Measurements from ENCODE around the gene ORM1. TPM values are rescaled to one million over a fixed set of nuclear protein-coding genes. Genes with fewer than 3 reads are reported as not detected.
"Not testable (repeated sequence)": the region's sequence is repeated elsewhere in the genome, so short reads cannot be mapped to it uniquely, and the experiment has no call there.

Gene ORM1
- total RNA-seq, 1 donor from 2014 or later = not detected

- DNase-seq (ENCODE audit: extremely low read depth, low read depth, low spot score) = no peak
Measured at GRCh38 chr9:114304416-114305188, 18.3 kb upstream of the ORM1 start.

DNA sequence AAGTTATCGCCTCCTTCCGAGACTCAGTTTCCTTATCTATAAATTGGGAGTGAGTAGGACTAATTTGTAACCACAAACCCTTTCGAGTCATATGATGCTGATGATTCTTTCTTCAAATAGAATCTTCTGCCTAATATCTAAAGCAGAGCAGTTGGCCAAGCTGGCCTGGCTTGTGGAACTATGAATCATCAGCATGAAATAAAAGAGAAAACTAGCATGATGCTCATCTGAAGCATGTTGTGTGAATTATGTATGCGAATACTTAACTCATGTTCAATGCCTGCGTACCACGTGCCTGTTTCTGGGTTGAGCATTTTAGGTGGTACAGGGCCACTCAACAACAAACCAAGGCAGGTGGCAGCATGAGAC is 15.0 kb upstream of the ORM1 start:
- DNase-seq (ENCODE audit: extremely low read depth, low read depth, low spot score) = no peak

DNA sequence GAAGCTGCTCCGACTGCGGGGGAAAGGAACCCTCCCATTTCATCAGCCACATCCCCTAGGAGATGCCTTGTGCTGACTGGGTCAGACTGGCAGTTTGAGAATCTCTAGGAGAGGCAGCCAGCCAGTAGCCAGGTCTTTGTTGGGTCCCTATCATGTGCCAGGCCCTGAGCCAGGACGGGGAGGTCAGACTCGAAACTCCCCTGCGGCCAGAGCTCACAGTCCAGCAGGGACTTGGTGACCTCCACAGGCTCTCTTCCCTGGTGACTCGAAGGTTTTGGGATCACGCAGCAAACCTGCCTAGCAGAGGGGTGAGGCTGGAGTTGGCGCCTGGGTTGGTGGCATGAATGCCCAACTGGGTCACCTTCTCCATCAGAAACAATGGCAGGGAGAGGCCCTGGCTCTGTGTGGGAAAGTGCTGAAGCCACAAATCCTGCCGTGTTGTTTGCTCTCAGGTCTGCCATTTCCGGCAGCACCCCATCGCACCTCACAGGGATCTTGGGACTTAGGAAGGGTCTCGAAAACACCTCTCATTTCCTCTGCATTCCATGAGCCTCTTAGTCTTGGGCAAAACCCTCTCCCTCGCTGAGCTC is 14.4 kb upstream of the ORM1 start:
- DNase-seq (ENCODE audit: extremely low read depth, low read depth, low spot score) = no peak

DNA sequence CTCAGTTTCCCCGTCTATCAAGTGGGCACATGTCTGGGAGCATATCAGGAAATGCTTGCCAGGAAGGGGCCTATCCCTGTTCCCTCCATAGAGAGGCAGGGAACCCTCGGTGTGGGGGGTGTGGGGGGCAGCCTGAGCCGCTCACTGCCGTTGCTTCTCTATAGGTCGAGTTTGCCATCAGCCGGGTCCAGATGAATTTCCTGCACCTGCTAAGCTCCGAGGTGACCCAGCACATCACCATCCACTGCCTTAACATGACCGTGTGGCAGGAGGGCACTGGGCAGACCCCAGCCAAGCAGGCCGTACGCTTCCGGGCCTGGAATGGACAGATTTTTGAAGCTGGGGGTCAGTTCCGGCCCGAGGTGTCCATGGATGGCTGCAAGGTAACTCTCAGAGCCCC is 13.8 kb upstream of the ORM1 start:
- no peak for DNase-seq (ENCODE audit: extremely low read depth, low read depth, low spot score)

DNA sequence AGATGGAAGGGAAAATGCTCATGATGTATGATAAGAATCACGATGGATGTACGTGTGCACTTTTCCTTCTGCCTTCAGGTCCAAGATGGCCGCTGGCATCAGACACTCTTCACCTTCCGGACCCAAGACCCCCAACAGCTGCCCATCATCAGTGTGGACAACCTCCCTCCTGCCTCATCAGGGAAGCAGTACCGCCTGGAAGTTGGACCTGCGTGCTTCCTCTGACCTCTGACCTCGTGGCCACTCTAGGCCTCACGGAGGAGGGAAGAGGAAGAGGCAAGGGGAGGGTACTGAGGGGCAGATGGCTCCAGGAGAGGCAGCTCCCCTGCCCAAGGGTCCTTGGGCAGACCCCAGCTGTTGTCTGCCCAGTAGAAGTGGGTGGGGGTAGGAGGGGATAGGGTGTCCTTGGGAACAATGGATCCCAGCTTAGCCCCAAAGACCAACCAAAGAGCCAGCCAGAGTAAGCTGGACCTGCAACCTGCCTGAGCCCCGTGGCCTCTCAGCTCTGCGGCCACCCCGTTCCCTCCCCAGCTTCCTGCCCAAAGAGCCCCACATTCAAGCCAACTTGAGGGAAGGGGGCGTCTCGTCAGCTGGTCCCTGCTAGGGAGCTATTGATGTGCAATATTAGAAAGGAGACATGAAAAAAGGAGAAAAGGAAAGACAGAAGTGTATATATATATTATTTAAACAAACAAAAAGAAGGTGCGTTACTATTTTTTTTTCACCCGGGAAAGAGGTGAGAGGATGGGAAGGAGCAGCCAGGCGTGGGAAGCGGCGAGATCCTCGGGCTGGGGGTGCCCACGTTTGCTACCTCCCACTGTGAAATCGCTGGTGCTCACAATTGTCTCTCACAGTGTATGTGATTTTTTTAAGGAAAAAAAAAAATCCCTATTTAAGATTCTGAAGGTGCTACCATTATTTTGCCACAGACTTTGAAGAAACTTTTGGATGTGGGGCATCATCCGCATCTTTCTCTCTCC is 12.1 kb upstream of the ORM1 start:
- no peak for DNase-seq (ENCODE audit: extremely low read depth, low read depth, low spot score)

DNA sequence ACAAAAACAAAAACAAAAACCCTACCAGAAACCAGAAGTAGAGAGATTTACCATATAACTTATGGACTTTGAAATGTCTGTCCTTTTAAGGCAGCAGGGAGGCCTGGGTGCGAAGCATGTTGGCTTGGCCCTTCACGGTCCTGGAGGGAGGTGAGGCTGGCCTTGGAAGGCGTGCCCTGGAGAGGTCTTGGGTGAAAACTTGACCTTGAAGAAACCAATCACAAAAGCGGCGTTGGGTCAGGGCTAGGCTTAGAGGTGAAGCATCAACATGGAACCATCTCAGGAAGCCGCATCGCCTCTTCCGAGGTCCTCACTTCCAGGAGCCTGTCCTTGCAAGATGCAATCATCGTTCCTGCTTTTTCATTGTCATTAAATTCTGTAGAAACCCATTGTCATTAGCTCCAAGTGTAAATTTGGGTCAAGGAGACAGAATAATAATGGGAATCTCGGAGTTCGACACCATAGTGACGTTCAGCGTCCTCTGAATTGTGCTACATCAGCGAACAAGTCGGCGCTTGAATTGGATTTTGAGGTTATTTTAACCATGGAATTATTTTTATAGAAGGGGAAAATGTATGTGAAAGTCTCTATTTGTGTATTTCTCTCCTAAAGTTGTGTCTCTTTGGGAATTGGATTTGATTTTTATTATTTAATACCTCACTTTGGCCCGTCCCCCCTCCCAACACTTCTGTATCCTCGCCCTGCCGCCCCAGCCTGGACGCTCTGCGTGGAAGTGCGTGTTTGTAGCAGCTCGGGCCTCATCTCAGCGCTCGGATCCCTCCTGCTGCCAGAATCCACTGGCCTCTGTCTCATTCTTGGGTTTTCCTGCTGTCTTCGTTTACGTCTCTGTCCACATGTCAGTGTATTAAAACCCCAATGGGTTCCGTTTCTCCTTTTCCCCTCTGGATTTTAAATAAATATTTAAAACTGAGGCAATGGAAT is 11.1 kb upstream of the ORM1 start:
- no peak for DNase-seq (ENCODE audit: extremely low read depth, low read depth, low spot score)

- DNase-seq (ENCODE audit: extremely low read depth, low read depth, low spot score) = no peak
Measured at GRCh38 chr9:114312513-114312875, 10.4 kb upstream of the ORM1 start.

GRCh38 chr9:114313186-114313585 is 9.7 kb upstream of the ORM1 start:
- no peak for DNase-seq (ENCODE audit: extremely low read depth, low read depth, low spot score)

DNA sequence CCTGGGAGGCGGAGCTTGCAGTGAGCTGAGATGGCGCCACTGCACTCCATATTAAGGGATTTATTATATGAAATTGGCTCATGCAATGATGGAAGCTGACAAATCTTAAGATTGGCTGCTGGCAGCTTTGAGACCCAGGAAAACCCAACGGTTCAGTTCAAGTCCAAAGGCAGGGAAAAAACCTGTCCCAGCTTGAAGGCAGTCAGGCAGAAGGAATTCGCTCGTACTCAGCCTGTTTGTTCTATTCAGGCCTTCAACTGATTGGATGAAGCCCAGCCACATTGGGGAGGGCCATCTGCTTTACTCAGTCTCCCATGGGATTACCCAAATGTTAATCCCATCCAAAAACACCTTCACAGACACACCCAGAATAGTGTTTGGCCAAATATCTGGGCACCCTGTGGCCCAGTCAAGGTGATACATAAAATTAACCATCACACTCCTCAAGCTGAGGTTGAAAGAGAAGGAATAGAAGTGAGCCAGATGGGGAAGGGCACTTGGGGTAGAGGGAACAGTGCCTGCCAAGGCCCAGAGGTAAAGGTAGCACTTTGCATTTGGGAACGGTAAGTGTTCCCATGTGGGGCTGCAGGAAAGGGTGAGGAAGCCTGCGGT is 8.5 kb upstream of the ORM1 start:
- DNase-seq (ENCODE audit: extremely low read depth, low read depth, low spot score) = no peak

GRCh38 chr9:114314881-114315722 is 7.8 kb upstream of the ORM1 start:
- no peak for DNase-seq (ENCODE audit: extremely low read depth, low read depth, low spot score)

DNA sequence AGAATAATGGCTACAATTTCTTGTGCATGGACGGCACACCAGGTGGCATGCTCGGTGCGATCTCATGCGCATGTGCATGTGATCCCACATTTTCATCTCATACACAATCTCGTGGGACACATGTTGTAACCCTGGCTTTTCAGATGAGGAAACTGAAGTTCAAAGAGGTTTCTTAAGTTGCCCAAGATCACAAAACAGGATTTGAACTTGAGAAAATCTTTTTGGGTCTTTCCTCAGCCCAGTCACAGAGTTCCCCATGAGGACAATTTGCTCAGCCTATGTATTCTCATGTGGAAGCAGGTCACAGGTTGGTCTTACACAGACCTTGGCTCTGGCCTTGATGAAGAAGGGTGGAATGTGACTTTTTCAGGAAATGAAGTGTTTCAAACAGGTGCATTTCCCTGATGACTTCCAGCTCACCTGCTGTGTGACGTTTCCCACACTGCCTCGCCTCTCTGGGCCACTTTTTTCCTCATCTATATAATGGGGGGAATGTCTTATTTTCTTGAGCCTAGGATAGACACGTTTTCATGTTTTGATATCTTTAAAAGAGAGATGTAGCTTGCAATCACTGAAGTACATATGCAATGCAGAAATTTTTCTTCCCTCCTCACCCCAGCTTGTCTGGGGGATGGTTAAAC is 7.1 kb upstream of the ORM1 start:
- no peak for DNase-seq (ENCODE audit: extremely low read depth, low read depth, low spot score)

GRCh38 chr9:114316605-114317230 is 6.2 kb upstream of the ORM1 start:
- no peak for DNase-seq (ENCODE audit: extremely low read depth, low read depth, low spot score)

- no peak for DNase-seq (ENCODE audit: extremely low read depth, low read depth, low spot score)
Measured at GRCh38 chr9:114317665-114318357, 5.1 kb upstream of the ORM1 start.

- no peak for DNase-seq (ENCODE audit: extremely low read depth, low read depth, low spot score)
Measured at GRCh38 chr9:114318416-114318815, 4.5 kb upstream of the ORM1 start.

DNA sequence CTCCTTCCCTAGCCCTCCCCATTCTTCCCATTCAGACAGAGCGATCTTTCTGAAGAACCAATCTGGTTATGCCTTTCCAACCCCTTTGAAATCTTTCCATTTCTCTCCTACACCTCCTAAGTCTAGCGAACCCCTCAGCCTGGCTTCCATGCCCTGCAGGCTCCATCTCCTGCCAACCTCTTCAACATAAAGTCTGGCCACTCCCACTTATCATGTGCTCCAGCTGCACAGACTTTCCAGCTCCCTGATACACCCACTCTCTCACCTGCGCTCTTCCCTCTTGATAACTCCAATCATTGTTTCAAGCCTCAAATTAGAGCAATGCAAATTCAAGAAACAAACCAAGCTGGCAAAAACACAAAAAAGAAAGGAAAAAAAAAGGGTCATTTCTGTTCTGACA is 3.8 kb upstream of the ORM1 start:
- DNase-seq (ENCODE audit: extremely low read depth, low read depth, low spot score) = no peak

GRCh38 chr9:114320710-114321109 is 2.2 kb upstream of the ORM1 start:
- not testable (repeated sequence) for DNase-seq (ENCODE audit: extremely low read depth, low read depth, low spot score)

GRCh38 chr9:114321759-114322158 is 1.1 kb upstream of the ORM1 start:
- no peak for DNase-seq (ENCODE audit: extremely low read depth, low read depth, low spot score)
